Measurements from ENCODE around the gene DYNLT4.
"Not testable (repeated sequence)": the region's sequence is repeated elsewhere in the genome, so short reads cannot be mapped to it uniquely, and the experiment has no call there.

The DYNLT4 gene

GRCh38 chr1:44808938-44809917, 2.1 kb upstream of the DYNLT4 start:
- DNase-seq (ENCODE audit: low spot score): peak; percentile 53

- DNase-seq (ENCODE audit: low spot score): peak; percentile 93
These were observed 1.1 kb upstream of the DYNLT4 start, which contains the start of gene BTBD19 for GRCh38 chr1:44808063-44808937. BTBD19 (plus strand) TSS chr1:44808523; CDS start chr1:44808821, 298 bp downstream.

- DNase-seq (ENCODE audit: low spot score): peak; percentile 91
These were observed 362 bp upstream of the DYNLT4 start for GRCh38 chr1:44807364-44808062.

GRCh38 chr1:44806025-44806703, 987 bp downstream of the DYNLT4 start:
- DNase-seq (ENCODE audit: low spot score): no peak

GRCh38 chr1:44805311-44806024, 1.7 kb downstream of the DYNLT4 start:
- DNase-seq (ENCODE audit: low spot score): no peak

GRCh38 chr1:44803312-44804095, 3.6 kb downstream of the DYNLT4 start:
- no peak for DNase-seq (ENCODE audit: low spot score)

- no peak for DNase-seq (ENCODE audit: low spot score)
These were observed 4.2 kb downstream of the DYNLT4 start for GRCh38 chr1:44803062-44803311.

- DNase-seq (ENCODE audit: low spot score): no peak
These were observed 4.7 kb downstream of the DYNLT4 start for GRCh38 chr1:44802306-44803061.

GRCh38 chr1:44801491-44802305, 5.5 kb downstream of the DYNLT4 start:
- no peak for DNase-seq (ENCODE audit: low spot score)

- DNase-seq (ENCODE audit: low spot score): peak; percentile 92
These were observed 7.2 kb downstream of the DYNLT4 start, which contains the start of gene PLK3 for GRCh38 chr1:44799770-44800584. PLK3 (plus strand) TSS chr1:44800377; CDS start chr1:44800464, 87 bp downstream.

GRCh38 chr1:44798481-44799365, 8.4 kb downstream of the DYNLT4 start:
- no peak for DNase-seq (ENCODE audit: low spot score)

GRCh38 chr1:44797886-44798285, 9.3 kb downstream of the DYNLT4 start:
- DNase-seq (ENCODE audit: low spot score): not testable (repeated sequence)

GRCh38 chr1:44792736-44793502, 14.2 kb downstream of the DYNLT4 start:
- no peak for DNase-seq (ENCODE audit: low spot score)

GRCh38 chr1:44790968-44791801, 16.0 kb downstream of the DYNLT4 start:
- no peak for DNase-seq (ENCODE audit: low spot score)
